Ammon's horn (tissue), 1 donor: ENCODE data around the gene PCSK5.
"Not testable (repeated sequence)": the region's sequence is repeated elsewhere in the genome, so short reads cannot be mapped to it uniquely, and the experiment has no call there.

ENCODE experiments used
- DNase-seq: peaks from one replicate; pipeline ENCODE4 v3.0.0-alpha.2; 2016; ENCODE audit warnings: low spot score

Gene PCSK5

DNA sequence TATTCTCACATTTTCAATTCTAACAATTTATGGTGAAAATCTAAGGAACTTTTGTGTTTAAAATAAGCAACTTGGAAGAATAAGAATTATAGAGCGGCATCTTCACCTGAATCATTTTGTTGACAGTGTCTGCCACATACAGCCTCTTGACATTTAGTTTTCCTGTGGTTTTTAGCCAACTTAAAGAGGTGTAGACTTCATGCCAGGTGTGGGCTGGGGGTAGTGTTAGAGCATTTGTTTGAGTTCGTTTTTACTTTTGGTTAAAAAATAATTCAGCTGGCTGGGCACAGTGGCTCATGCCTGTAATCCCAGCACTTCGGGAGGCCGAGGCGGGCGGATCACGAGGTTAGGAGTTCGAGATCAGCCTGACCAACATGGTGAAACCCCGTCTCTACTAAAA, 72.8 kb downstream of the PCSK5 start:
- DNase-seq = not testable (repeated sequence)

- no peak for DNase-seq
Measured at GRCh38 chr9:75964427-75964826, 74.0 kb downstream of the PCSK5 start.

DNA sequence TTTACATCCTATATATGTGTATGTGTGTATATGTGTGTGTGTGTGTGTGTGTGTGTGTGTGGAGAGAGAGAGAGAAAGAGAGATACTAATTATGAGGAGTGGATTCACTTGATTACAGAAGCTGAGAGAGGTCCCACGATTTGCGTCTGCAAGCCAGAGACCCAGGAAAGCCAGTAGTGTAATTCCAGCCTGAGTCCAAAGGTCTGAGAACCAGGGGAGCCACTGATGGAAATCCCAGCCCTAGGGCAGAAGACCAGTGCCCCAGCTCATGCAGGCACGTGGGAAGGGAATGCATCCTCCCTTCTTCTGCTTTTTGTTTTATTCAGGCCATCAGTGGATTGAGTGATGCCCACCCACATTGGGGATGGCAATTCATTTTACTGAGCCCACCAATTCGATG, 74.8 kb downstream of the PCSK5 start:
- DNase-seq = no peak

DNA sequence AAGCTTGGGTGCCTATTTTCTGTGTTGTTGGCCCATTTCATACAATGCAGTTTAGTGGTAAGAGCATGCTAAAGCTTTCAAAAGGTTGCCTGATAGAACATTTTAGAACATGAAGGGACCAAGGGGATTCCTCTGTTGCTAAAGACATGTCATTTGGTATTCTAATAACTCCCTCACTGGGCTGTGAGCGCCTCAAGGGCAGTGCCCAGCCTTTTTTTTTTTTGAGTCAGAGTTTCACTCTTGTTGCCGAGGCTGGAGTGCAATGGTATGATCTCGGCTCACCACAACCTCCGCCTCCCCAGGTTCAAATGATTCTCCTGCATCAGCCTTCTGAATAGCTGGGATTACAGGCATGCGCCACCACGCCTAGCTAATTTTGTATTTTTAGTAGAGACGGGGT, 77.1 kb downstream of the PCSK5 start:
- DNase-seq = no peak

DNA sequence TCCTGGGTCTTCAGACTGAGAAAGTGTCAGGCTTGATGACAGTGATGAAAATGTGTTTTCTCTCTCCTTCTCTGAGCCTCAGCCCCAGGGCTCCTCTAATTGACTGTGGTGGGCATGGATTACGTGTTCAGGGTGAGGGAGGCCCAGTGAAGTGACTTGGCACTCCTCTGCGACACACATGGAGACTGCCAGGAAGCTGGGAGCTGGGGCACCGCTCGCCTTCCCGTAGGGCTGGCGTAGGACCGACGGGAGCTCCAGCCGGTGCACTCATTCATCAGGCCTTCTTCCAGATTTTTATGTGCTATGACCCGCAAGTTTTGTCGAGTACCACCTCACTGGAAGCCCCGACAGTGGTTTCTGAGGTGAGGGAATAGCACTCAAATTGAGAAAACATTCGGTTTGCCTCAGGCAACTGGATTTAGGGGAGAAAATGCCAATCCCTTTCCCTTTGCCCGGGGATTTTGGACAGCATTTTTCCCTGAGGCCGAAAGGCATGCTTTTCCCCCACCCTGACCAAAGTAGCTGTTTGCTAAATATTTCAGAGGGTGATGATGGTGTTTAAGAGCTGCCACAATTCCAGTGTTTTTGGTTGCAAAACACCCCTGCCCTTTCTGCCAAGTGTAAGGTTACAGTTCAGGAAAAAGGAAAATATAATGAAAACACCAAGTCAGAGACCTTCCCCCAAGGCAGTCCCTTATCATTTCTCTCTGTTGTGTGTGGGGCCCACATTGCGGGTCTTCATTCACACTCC, 83.7 kb downstream of the PCSK5 start:
- DNase-seq = peak; percentile 21

GRCh38 chr9:75975071-75975470, 84.6 kb downstream of the PCSK5 start:
- DNase-seq = no peak

- DNase-seq = no peak
Measured at GRCh38 chr9:75976549-75976948, 86.1 kb downstream of the PCSK5 start.

DNA sequence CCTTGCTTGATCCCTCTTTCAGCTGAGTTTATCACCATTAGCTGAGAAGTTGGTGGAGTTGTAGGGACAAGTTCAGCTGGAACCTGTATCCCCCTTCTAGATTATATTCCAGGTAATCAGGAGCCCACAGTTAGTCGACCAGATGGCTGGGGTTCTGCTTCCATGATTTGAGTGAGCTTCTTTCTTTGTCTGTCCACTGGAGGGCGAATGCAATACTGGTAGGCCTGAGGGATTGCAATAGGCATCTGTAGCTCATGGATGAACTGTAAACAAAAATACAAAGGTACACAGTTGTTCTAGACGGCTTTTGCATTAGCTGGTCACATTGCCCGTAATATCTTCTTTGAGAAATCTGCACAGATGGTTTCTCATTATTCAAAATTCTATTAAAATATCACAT, 88.9 kb downstream of the PCSK5 start:
- DNase-seq = no peak

DNA sequence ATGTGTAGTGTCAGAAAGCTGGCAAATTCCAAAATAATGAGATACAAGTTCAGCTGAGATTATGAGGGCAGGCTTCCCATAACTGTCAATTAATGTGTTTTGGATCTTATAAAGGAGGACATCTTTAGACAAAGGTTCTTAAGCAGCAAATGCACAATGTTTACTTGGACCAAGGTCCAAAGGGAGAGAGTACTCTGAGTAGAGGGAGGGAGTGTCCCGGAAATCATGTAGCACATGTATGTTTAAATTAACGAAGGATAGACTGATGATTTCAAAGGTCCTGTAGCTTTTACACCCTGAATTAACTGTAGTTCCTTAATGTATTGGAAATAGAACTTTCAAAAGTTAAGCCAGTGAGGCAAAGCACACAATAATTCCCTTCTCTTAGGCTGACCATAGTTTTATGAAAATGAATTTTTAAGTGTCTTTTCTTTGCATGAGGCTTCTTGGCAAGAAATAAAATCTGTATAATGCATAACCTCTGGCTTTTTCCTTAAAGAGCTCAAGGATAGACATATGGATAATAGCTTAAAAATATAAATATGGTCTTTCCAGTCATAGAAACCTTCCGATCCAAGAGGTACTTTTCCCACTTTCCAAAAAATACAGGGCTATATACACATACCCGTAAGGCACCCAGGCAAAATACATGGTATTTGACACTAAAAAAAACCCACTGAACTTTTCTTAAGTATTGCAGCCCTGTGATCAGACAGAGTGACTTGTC, 93.0 kb downstream of the PCSK5 start:
- DNase-seq = no peak

DNA sequence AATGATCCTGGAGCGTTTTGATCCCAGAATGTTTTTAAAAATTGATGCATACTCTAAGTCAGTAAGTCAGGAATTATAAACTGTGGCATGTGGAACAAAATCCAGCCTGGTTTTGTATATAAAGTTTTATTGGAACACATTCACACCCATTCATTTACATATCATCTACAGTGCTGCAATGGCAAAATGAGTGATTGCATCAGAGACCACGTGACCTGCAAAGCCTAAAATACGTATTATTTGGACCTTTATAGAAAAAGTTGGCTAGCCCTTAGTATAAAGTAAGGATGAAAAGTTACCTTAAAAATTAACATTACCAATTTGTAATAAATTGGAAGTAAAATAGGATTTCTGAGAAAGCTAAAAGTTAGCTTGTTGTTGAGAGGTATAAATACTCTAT, 95.0 kb downstream of the PCSK5 start:
- DNase-seq = no peak

- no peak for DNase-seq
Measured at GRCh38 chr9:75988663-75989062, 98.2 kb downstream of the PCSK5 start.

DNA sequence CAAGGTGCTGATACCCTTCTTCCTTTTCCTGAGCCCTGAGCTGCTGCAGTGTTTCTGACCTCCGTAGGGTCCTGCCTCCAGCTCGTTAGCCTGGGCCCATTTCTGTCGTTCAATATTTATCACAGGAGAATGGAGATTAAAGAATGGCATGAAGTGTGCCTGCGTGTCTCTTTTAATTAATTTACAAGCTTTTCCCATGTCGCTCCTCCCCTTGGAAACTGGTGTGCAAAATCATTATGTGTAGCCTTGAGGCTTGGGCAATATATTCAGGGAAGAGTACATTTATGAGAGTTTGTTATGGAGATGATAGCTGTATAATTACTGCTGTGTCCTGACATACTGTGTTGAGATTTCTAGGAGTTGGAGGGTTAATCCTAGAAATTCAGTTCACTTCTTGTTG, 99.7 kb downstream of the PCSK5 start:
- DNase-seq = no peak

DNA sequence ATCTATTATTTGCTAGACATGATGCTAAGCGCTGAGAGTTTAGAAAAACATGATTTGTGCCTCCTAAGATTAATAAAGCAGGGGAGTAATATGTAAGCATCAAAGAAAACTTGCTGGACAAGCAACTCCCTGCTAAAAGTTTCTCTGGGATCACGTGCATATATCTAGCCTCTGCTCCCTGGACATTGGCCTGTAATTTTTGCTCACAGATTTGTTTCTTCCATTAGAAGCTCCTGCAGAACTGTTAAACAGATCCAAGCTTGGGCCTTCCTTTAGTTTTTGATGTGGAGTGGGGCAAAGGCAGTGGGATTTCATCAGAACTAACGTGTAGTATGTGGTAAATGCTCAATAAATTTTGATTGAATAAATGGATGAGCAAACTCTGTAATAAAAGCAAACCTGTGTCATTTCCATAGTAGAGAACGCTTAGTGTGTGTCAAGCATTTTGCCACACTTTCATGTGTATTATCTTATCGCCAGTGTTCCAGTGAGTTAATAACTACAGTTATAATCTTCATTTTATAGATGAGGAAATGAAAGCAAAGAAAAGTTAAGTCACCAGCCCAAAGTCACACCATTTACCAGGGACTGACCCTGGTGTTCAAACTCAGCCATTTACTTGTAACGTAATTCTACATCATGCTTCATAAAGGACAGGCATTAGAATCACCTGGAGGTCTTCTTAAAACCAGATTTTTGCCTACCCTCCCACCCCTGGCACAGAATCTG, 100.3 kb downstream of the PCSK5 start:
- DNase-seq = no peak

DNA sequence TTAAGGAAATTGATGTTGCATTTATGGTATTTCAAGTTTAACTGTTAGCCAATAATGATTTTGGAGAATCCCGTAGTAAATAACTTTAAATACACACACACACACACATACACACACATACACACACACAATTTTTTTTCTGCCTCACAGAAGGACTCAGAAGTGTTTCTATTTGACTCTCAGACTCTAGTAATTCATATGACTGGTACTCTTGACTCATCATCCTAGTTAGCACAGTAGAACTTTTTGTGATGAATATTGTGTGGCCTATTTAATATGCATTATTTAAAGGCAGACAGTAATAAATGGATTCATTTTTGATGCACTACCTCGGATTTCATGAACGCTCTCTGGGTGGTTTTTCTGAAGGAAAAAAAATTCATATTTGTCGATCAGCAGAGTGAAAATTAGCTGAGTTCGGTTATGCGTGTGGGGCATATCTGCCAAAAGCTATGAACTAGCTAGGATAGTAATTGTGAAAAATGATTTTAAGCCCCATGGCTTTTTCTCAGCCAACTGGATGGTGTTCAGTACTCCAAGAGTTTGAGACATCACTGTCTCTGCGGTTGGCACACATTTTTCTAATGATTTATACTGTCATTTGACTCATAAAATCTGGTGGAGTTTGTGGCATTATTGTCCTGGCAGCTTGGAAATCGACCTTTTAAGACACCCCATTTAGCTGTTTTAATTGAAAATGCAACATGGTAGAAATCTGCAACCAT, 102.2 kb downstream of the PCSK5 start:
- peak; percentile 16 for DNase-seq

DNA sequence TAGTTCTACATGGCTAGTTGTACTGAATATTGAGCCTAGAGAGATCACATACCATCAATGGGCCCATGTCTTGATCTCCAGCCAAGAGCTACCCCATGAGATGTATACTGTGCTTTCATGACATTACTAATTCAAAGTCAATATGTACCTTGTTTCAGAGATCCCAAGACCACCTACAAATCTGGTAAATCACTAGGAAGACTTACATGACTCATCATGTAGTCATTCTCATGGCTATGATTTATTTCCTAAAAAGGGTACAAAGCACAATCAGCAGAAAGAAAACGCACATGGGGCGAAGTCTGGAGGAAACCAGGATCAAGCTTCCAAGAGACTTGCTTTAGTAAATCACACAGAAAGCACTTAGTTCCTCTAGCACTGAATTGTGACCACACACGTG, 103.0 kb downstream of the PCSK5 start:
- DNase-seq = no peak

DNA sequence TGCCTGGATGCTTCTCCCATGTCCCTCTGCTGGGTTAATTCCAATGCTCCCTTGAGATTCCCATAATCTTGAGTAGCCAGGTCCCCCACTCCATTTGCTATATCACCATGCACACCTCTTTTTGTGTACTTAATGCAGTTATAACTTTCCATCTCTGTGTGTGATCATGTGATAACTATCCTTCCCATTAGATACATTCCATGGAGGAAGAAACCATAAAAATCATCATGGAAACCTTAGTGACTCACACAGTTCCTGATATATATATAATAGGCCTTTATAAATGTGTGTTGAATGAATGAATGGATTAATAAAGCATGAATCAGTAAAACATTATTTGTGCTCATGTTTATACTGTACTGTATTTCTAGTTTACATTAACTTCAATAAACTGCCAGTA, 104.6 kb downstream of the PCSK5 start:
- DNase-seq = no peak

GRCh38 chr9:75996726-75997125, 106.3 kb downstream of the PCSK5 start:
- DNase-seq = no peak

DNA sequence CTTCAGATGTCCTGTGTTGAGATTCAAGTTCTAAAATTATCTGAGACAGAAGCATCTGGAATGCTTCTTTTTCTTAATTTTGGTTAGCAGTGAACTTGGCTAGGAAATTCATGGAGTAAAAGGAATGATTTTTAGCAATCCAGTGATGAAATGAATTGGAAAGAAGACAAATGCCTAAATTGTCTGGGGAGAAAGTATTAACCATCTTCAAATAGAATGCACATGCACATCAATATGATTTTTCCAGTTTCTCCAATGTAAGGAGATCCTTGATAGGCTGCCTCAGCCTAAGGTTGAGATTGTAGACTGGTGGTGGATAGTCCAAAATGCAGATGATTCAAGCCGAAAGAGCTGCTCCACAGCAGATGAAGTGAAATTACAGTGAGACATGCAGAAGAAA, 106.7 kb downstream of the PCSK5 start:
- DNase-seq = no peak

GRCh38 chr9:75998096-75998780, 107.8 kb downstream of the PCSK5 start:
- no peak for DNase-seq

DNA sequence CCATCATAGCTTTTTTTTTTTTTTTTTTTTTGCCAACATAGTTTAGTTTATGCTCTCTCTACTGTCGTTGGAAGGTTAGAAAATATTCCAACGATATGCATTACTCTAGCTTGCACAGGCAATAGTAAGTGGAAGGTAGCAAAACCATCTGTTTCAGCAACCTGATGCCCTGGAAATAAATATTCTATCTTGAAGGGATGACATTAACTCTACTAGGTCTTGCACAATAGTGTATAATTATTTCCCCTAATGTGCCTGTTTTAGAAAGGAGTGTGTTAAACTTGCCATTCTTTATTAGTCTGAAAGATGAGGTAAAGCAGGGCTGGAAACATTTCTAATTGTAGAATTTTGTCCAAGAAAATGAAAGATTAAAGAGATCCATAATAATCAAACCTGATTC, 111.0 kb downstream of the PCSK5 start:
- no peak for DNase-seq

- no peak for DNase-seq
Measured at GRCh38 chr9:76003041-76003440, 112.6 kb downstream of the PCSK5 start.

GRCh38 chr9:76004526-76004925, 114.1 kb downstream of the PCSK5 start:
- no peak for DNase-seq
